Uterus (tissue), 4 donors: ENCODE results near the gene FCN1. TPM values are rescaled to one million over a fixed set of nuclear protein-coding genes. Genes with fewer than 3 reads are reported as not detected.

Experiments
- DNase-seq, 2 donors: peaks; one replicate each; pipeline ENCODE4 v3.0.0-alpha.2; 2019 to 2020
- H3K27ac ChIP-seq, 2 donors: fragments of 200-600 bp; sonication (generic); 1 replicate in 1 of 2; 2 replicates in 1 of 2; pipeline ENCODE4 v1.5.1; 2016 to 2018
- H3K27me3 ChIP-seq, 2 donors: fragments of 200-600 bp; sonication (generic); one replicate each; pipeline ENCODE4 v1.5.1; 2018 to 2019; ENCODE audit warnings: control low read depth in 1 of 2
- H3K36me3 ChIP-seq, 2 donors: fragments of 200-600 bp; sonication (generic); one replicate each; pipeline ENCODE4 v1.5.1; 2019; ENCODE audit warnings: control low read depth in 1 of 2
- H3K4me1 ChIP-seq, 2 donors: fragments of 200-600 bp; sonication (generic); one replicate each; pipeline ENCODE4 v1.5.1; 2018 to 2019; ENCODE audit warnings: control low read depth in 1 of 2
- H3K4me3 ChIP-seq, 2 donors: fragments of 200-600 bp; sonication (generic); 1 replicate in 1 of 2; 2 replicates in 1 of 2; pipeline ENCODE4 v1.5.1; 2018 to 2019; ENCODE audit warnings: mild to moderate bottlenecking in 1 of 2
- H3K9me3 ChIP-seq, 2 donors: fragments of 200-600 bp; sonication (generic); one replicate each; pipeline ENCODE4 v1.5.1; 2019; ENCODE audit warnings: control low read depth in 1 of 2
- POLR2A ChIP-seq, 2 donors: fragments of 450-650 bp; IDR thresholded peaks; one replicate each; pipeline ENCODE4 v1.6.1; 2016; ENCODE audit warnings: antibody characterized with exemption in 2 of 2, mild to moderate bottlenecking in 1 of 2, moderate library complexity in 1 of 2
- intact Hi-C: fragments of 100-400 bp; cut with DNase I; formaldehyde crosslinking; loops from one replicate; pipeline ENCODE4 v1.15.1; 2023; ENCODE audit warnings: low total_unique reads
- total RNA-seq, 4 donors: library from RNA; depleted of rRNA in 3 of 4; stranded (reverse); fragments of >200 nt in 3 of 4; gene quantifications; one replicate each; pipeline versions ENCODE4 v1.1.0 to v1.2.4, GENCODE V29; 2014 to 2023
- TF ChIP-seq, protein P1 (sequence below), 4 experiments: fragments of 200-600 bp in 2 of 4; fragments of 450-650 bp in 2 of 4; sonication (generic) in 2 of 4; IDR thresholded peaks; one replicate each; pipeline ENCODE4 v1.5.1; 2016 to 2019; ENCODE audit warnings: antibody characterized with exemption in 4 of 4, mild to moderate bottlenecking in 2 of 4, moderate library complexity in 1 of 4
- donor health status: DM: yes; HTN: yes; CAD: no.

The FCN1 gene
- total RNA-seq, 4 donors from 2014 or later, result 0.26 to 13.8 (median 4.4) TPM

DNA sequence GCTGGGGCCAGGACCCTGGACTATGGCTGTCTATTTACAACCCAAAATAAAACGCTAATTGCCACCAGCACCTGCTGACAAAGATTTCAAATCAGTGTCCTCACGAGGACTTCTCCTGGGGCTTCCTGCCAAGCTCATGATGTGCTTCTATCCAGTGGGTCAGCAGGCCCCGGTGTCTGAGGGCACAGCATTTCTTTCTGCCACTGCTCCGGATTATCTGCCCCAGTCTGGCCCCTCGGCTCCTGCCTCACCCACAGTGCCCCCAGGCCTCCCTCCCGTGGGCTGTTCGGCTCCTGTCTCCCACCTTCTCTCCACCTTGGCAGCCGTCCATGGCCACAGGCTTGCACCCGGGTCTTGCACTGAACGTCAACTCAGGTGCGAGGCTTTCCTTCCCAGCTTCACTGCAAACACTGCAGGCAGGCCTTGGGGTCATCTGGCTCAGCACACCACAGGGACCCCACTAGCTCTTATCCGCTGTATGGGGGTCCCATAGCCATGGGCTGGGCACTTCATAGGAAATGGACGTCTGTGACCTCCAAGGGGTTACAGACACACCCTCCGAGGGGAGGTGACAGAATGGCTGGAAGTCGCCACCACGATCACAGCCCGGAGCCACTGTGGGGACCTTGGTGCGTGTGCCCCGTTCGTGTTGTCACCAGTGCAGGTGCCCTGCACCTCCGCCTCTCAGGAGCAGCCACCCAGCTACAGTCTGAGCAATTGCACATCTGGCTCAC, 43.8 kb upstream of the FCN1 start:
- no peaks in the 10 kb centered on the region for H3K36me3 ChIP-seq
- H3K4me3 ChIP-seq, result no peak overlapping the region
- no peak for DNase-seq
- H3K9me3 ChIP-seq, result no peaks in the 10 kb centered on the region
- intact Hi-C loops, result no loop called here
- H3K27me3 ChIP-seq, result no peaks in the 10 kb centered on the region
- no peak for TF ChIP-seq POLR2A (IDR thresholded peaks at IDR 0.05)
- TF ChIP-seq, protein P1, sequence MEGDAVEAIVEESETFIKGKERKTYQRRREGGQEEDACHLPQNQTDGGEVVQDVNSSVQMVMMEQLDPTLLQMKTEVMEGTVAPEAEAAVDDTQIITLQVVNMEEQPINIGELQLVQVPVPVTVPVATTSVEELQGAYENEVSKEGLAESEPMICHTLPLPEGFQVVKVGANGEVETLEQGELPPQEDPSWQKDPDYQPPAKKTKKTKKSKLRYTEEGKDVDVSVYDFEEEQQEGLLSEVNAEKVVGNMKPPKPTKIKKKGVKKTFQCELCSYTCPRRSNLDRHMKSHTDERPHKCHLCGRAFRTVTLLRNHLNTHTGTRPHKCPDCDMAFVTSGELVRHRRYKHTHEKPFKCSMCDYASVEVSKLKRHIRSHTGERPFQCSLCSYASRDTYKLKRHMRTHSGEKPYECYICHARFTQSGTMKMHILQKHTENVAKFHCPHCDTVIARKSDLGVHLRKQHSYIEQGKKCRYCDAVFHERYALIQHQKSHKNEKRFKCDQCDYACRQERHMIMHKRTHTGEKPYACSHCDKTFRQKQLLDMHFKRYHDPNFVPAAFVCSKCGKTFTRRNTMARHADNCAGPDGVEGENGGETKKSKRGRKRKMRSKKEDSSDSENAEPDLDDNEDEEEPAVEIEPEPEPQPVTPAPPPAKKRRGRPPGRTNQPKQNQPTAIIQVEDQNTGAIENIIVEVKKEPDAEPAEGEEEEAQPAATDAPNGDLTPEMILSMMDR (IDR thresholded peaks at IDR 0.05), result no peak
- no peak overlapping the region for H3K27ac ChIP-seq
- H3K4me1 ChIP-seq, result no peaks in the 10 kb centered on the region

DNA sequence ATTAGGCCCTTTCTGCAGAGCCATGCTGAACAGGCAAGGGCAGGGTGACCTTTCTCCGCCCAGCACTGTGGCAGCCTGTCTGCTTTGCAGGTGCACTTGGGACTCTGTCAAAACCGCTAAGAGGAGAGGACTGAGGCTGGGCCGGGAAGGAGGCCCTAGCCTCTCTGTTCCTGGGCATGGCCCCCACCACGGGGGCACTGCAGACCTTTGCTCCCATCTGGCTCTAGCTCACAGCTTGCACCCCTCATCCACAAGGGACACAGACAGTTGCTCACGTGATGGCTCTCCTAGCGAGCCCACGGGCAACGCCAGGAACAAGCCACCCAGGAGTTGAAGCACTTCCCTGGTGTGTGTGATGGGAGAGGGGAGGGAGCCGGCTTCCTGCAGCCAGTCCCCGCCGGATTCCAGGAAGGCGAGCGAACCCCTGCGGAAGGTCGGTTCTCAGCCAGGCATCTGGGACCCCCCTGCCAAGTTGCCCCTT, 43.0 kb upstream of the FCN1 start:
- TF ChIP-seq, protein P1 (IDR thresholded peaks at IDR 0.05), result no peak
- TF ChIP-seq POLR2A (IDR thresholded peaks at IDR 0.05), result no peak
- Histone ChIP-seq H3K4me1 (no peaks in the 10 kb centered on the region), H3K27me3 (no peaks in the 10 kb centered on the region), H3K27ac (no peak overlapping the region), H3K36me3 (no peaks in the 10 kb centered on the region), H3K9me3 (no peaks in the 10 kb centered on the region), H3K4me3 (no peak overlapping the region)
- intact Hi-C loops, result no loop called here
- no peak for DNase-seq

DNA sequence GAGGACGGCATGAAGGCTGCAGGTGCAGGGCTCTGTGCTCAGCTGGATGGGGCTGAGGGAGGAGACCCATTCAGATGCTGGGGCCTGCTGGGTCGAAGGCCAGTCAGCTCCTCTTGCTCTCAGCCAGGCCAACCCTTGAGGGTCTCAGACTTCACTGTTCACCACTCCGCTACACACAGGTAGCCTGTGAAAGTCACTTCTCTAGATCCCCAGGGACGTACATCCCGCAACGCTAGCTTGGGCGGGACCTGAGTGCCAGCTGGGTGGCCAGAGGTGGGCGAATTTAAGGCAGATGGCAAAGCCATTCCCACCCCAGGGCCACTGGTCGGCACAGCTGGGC, 42.2 kb upstream of the FCN1 start:
- TF ChIP-seq, protein P1 (IDR thresholded peaks at IDR 0.05), result no peak
- no peak for TF ChIP-seq POLR2A (IDR thresholded peaks at IDR 0.05)
- no peaks in the 10 kb centered on the region for H3K4me1 ChIP-seq
- H3K36me3 ChIP-seq, result no peaks in the 10 kb centered on the region
- no peaks in the 10 kb centered on the region for H3K9me3 ChIP-seq
- H3K27me3 ChIP-seq, result no peaks in the 10 kb centered on the region
- no peak overlapping the region for H3K4me3 ChIP-seq
- DNase-seq, result no peak
- no peak overlapping the region for H3K27ac ChIP-seq
- intact Hi-C loops, result no loop called here

DNA sequence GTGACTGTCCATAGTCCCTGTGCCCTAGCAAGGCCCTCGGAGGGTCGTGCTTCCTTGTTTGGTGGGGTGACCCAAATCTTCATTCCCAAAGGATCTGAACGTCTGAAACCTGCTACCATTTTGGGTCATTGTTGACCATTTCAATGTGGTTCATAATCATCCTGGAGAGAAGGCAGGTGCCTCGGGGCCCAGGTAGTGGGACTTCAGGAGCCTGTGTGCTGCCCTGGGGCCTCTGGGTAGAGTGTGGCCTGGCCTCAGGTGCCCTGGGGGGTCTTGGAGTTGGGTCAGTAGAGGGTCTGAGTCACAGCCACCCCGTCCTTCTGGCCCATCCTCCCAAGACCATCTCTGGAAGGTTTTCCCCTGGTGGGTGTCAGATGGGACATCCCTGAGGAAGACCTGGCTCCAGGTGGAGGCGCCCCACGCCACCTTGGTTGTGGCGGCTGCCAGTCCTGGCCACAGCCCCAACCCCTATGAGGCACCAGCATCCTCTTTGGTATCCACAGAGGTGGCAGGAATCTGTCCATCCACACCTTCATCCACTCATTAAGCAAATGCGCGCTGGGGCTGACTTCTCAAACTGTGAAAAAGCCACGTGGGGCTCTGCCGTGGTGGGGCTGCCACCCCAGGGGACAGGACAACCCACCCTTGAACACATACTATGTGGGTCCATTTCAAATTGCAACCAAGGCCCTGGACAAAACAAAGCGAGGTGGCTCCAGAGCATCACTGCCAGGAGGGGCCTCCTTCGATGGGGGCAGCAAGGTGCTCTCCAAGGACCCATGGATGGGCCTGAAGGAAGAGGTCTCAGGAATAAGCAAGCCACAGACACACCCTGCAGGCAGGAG, 41.6 kb upstream of the FCN1 start:
- intact Hi-C loops, result no loop called here
- DNase-seq, result no peak
- no peak overlapping the region for H3K4me3 ChIP-seq
- no peaks in the 10 kb centered on the region for H3K27me3 ChIP-seq
- TF ChIP-seq, protein P1 (IDR thresholded peaks at IDR 0.05), result no peak
- TF ChIP-seq POLR2A (IDR thresholded peaks at IDR 0.05), result no peak
- no peaks in the 10 kb centered on the region for H3K36me3 ChIP-seq
- no peaks in the 10 kb centered on the region for H3K9me3 ChIP-seq
- no peaks in the 10 kb centered on the region for H3K4me1 ChIP-seq
- no peak overlapping the region for H3K27ac ChIP-seq

DNA sequence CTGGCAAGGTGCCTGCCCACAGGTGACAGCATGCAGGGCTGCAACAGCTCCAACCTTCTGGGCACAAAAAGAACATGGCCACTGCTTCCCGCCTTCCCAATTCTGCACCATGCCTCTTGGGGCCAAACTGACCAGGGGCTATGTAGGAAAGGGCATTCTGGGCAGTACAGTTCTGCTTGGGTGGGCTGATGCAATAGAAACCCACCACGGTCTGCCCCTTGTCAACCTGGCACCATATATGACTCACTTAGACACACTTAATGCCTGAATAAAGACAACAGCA, 40.2 kb upstream of the FCN1 start:
- TF ChIP-seq, protein P1 (IDR thresholded peaks at IDR 0.05), result no peak
- TF ChIP-seq POLR2A (IDR thresholded peaks at IDR 0.05), result no peak
- no peak overlapping the region for H3K27ac ChIP-seq
- H3K4me3 ChIP-seq, result no peak overlapping the region
- intact Hi-C loops, result no loop called here
- no peak for DNase-seq
- H3K9me3 ChIP-seq, result no peaks in the 10 kb centered on the region
- no peaks in the 10 kb centered on the region for H3K36me3 ChIP-seq
- H3K4me1 ChIP-seq, result no peaks in the 10 kb centered on the region
- H3K27me3 ChIP-seq, result no peaks in the 10 kb centered on the region
